GM19328 (cell line): Measurements from ENCODE around the gene GDF9.

Experiments used
- ATAC-seq: cut with Tn5 transposase; IDR thresholded peaks from one replicate; pipeline ENCODE4 v1.9.1; 2021; ENCODE audit warnings: mild to moderate bottlenecking, moderate library complexity; ENCODE audit not compliant: unreplicated experiment

GDF9 gene

GRCh38 chr5:132866342-132867045 lies at the start of gene GDF9, which contains the start of gene UQCRQ:
GDF9 (minus strand) TSS chr5:132866469; CDS start chr5:132864533, 1,936 bp downstream.
UQCRQ (plus strand) TSS chr5:132866642; CDS start chr5:132866882, 240 bp downstream.
- ATAC-seq = peak; percentile 98

- no peak for ATAC-seq
Observed at GRCh38 chr5:132915681-132916080, 49.4 kb upstream of the GDF9 start.

GRCh38 chr5:132909702-132910101 lies 43.4 kb upstream of the GDF9 start:
- ATAC-seq = no peak

- no peak for ATAC-seq
Observed at GRCh38 chr5:132907161-132907560, 40.9 kb upstream of the GDF9 start.

- ATAC-seq = no peak
Observed at GRCh38 chr5:132905938-132906337, 39.7 kb upstream of the GDF9 start.

GRCh38 chr5:132901730-132902129 lies 35.5 kb upstream of the GDF9 start:
- ATAC-seq = no peak

- ATAC-seq = no peak
Observed at GRCh38 chr5:132901036-132901435, 34.8 kb upstream of the GDF9 start.

GRCh38 chr5:132898094-132898493 lies 31.8 kb upstream of the GDF9 start:
- ATAC-seq = no peak

- ATAC-seq = no peak
Observed at GRCh38 chr5:132896685-132897084, 30.4 kb upstream of the GDF9 start.

- no peak for ATAC-seq
Observed at GRCh38 chr5:132895719-132896305, 29.5 kb upstream of the GDF9 start.

- no peak for ATAC-seq
Observed at GRCh38 chr5:132890817-132891216, 24.5 kb upstream of the GDF9 start.

- no peak for ATAC-seq
Observed at GRCh38 chr5:132889501-132889900, 23.2 kb upstream of the GDF9 start.

- no peak for ATAC-seq
Observed at GRCh38 chr5:132887283-132887682, 21.0 kb upstream of the GDF9 start.

GRCh38 chr5:132886064-132886823 lies 20.0 kb upstream of the GDF9 start:
- ATAC-seq = no peak

GRCh38 chr5:132884548-132884947 lies 18.3 kb upstream of the GDF9 start:
- ATAC-seq = no peak

GRCh38 chr5:132883261-132883834 lies 17.1 kb upstream of the GDF9 start:
- no peak for ATAC-seq

- ATAC-seq = no peak
Observed at GRCh38 chr5:132877938-132878337, 11.7 kb upstream of the GDF9 start.

GRCh38 chr5:132877466-132877865 lies 11.2 kb upstream of the GDF9 start:
- no peak for ATAC-seq

GRCh38 chr5:132876020-132876759 lies 9.9 kb upstream of the GDF9 start:
- no peak for ATAC-seq

- ATAC-seq = no peak
Observed at GRCh38 chr5:132873930-132874271, 7.6 kb upstream of the GDF9 start.
